ENCODE measurements around the gene FAM241A.

DNA sequence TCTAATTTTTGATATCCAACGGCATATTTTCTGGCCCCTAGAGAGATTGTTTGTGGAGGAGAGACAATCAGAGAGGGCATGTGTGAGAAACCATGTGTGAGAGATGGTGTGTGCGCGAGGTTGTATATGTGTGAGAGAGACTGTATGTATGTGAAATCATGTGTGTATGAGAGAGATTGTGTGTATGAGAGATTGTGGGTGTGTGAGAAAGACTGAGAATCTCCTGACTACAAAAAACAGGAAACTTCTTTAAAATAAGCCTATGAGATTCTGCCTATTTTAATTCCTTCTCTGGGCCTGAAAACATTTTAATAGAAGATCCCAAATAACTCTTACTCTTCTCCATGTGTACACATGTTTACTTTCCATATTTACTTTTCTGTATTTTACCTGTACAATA is 1.5 kb upstream of the FAM241A start:
- TF ChIP-seq CTCF (IDR thresholded peaks at IDR 0.05; ENCODE audit: low read length) (no peak), EZH2 (IDR thresholded peaks at IDR 0.05; ENCODE audit: borderline replicate concordance, low read length) (no peak)

Data from OCI-LY1 (cell line).